NB4 (cell line): Measurements from ENCODE around the gene KCNQ1.

Experiments
- DNase-seq: peaks from one replicate; pipeline ENCODE4 v3.0.0; 2010; ENCODE audit warnings: low read depth
- H3K4me3 ChIP-seq: one replicate; pipeline ENCODE4 v1.5.1; 2011; ENCODE audit warnings: mild to moderate bottlenecking, low read depth, low read length, moderate library complexity
- MYC ChIP-seq: IDR thresholded peaks from 2 replicates; pipeline ENCODE4 v1.6.1; 2011; ENCODE audit warnings: low read depth, low read length
- POLR2A ChIP-seq: IDR thresholded peaks from 2 replicates; pipeline ENCODE4 v1.6.1; 2011; ENCODE audit warnings: mild to moderate bottlenecking; ENCODE audit not compliant: insufficient read length; ENCODE audit errors: extremely low read depth
- TF ChIP-seq, protein P1 (sequence below): IDR thresholded peaks from 2 replicates; pipeline ENCODE4 v1.6.1; 2011; ENCODE audit warnings: low read depth, low read length
- TF ChIP-seq, protein P2 (sequence below): IDR thresholded peaks from one replicate; pipeline ENCODE4 v1.5.1; 2012; ENCODE audit warnings: low read depth, low read length

KCNQ1 gene

DNA sequence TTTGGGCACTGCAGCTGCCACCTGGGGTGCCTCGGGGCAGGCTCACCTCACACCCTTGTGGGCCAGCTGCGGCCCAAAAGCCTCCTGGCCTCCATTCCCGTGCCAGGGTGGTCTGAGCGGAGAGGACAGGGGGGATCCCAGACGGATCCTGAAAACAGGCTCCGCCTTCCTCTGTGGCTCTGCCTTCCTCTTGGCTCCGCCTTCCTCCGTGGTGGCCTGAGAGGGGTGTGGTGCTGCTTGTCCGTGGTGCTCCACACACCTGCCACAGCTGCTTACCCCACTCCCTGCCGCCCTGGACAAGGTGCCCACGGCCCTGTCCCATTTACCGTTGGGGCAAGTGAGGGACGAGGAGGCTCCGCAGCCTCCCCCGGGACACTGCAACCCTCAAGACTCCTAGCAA lies 278.1 kb downstream of the KCNQ1 start:
- DNase-seq, result no peak

DNA sequence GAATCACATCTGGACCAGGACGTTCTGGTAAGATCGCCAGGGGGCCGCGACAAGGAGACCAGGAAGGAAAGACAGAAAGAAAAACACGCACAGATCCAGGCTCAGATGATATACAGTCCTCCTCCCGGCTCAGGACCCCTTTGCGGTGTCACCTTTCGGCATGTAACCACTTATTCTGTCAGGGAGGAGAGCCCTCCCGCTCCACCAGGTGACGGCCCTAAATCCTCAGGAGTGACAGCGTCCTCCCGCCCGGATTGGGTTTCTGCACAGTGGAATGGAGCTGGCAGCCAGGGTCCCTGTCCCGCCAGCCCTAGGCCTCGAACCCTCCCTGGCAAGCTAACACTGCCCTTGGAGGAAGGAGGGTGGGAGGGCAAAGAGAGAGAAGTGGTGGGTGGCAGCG lies 279.3 kb downstream of the KCNQ1 start:
- H3K4me3 ChIP-seq, result no peak overlapping the region
- TF ChIP-seq, protein P1, sequence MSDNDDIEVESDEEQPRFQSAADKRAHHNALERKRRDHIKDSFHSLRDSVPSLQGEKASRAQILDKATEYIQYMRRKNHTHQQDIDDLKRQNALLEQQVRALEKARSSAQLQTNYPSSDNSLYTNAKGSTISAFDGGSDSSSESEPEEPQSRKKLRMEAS, result no peak
- TF ChIP-seq POLR2A (no peak), MYC (no peak)
- TF ChIP-seq, protein P2, sequence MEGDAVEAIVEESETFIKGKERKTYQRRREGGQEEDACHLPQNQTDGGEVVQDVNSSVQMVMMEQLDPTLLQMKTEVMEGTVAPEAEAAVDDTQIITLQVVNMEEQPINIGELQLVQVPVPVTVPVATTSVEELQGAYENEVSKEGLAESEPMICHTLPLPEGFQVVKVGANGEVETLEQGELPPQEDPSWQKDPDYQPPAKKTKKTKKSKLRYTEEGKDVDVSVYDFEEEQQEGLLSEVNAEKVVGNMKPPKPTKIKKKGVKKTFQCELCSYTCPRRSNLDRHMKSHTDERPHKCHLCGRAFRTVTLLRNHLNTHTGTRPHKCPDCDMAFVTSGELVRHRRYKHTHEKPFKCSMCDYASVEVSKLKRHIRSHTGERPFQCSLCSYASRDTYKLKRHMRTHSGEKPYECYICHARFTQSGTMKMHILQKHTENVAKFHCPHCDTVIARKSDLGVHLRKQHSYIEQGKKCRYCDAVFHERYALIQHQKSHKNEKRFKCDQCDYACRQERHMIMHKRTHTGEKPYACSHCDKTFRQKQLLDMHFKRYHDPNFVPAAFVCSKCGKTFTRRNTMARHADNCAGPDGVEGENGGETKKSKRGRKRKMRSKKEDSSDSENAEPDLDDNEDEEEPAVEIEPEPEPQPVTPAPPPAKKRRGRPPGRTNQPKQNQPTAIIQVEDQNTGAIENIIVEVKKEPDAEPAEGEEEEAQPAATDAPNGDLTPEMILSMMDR, result no peak
- DNase-seq, result no peak

More for the DNA sequence above, 278.1 kb downstream of the KCNQ1 start:
- H3K4me3 ChIP-seq, result no peak overlapping the region
- TF ChIP-seq POLR2A, result no peak
- TF ChIP-seq, protein P1, result no peak
- TF ChIP-seq MYC, result no peak
- TF ChIP-seq, protein P2, result no peak

DNA sequence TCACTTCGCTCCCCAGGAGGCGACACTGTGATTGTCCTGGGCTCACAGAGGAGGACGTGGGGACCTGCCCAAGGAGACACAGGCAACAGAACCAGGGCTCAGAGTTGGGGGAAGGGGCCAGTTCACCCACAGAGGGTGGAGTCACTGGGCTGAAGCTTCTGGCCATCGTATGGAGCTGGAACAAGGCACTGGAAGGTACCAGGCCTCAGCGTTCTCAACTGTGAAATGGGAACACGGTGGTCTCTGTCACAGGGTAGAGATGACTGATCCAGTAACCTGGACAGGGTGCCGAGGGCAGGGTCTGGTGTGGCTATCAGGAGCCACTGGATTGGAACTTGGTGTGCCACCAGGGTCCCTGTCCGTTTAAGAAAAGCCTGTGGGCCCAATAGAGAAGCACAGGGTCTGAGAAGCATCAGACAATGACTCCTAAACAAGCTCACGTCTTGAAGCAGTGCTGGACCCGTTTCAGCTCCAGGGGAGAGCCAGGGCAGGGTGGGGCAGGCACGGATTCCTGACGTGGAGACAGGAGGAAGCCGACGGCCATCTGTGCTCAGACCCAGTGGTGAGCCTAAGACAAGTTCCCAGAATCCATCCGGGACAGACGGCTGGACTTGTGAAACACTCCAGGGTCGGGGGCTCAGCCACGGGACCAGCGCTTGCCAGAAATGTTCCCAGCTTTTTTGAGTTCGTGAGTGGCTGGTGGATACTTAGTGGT lies 280.0 kb downstream of the KCNQ1 start:
- no peak overlapping the region for H3K4me3 ChIP-seq
- no peak for TF ChIP-seq POLR2A
- TF ChIP-seq, protein P1, result no peak
- DNase-seq, result no peak

DNA sequence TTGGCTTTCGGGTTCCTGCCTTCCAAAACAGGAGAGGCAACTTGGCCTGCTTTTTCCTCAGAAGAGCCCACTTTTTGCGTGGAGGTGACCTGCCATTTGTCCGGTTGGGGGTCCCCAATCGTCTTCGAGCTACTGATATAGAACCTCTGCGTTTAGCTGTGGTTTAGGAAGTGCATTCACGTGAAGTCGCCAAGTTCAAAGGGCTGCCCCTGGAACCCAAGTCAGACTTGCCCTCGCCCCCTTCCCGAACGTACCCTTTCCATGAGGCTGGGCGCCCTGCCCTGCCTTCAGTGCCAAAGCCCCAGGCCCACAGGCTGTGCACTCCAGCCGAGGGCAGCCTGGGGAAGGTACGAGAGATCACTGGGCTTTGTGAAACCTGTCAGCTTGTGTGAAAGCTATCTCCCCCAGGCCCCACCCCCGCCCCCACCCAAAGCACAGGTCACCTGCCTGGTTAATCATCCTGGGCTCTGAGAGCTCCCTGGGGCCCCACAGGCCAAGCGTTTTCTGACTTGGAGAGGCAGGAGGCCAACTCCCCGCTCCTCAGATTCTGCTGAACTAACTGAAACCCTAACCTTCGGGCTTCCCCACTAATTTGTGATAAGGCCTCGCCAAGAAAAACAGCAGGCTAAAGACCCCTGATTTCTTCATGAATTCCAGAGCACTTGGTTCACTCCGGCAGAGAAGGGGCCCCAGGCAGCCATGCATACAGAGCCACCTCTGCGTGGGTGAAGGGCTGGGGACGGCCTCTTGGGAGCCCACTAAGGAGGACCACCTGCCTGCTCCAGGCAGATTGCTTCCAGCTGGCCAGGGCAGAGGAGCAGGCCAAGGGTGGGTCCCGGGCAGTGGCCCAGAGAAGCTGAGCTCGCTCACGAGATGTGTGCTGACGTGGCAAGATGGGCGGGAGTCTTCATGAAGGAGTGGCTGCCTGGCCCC lies 280.8 kb downstream of the KCNQ1 start:
- no peak for DNase-seq
- TF ChIP-seq, protein P2, result no peak
- TF ChIP-seq, protein P1, result no peak
- TF ChIP-seq POLR2A, result no peak
- TF ChIP-seq MYC, result no peak
- no peak overlapping the region for H3K4me3 ChIP-seq

DNA sequence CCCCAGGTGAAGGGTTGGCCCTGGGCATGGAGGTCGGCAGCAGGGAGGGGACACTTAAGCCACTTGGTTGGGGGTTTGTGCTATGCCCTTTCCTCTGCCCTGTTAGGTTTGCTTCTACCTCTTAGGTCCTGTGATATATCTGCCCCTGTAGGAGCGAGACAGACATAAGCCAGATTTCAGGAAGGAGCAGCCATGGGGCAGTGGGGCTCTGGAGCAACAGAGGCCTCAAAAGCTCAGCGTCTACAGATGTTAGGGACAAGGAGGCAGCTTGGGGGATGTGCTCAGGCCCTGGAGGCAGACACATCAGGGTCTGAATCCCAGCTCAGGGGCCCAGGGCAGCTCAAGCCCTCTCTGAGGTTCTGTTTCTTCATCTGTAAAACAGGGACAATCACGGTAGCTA lies 282.2 kb downstream of the KCNQ1 start:
- no peak for DNase-seq
- no peak overlapping the region for H3K4me3 ChIP-seq
- TF ChIP-seq POLR2A (no peak), MYC (no peak)
- TF ChIP-seq, protein P2, result no peak
- TF ChIP-seq, protein P1, result no peak
